ENCODE data around the gene MB21D2. TPM values are rescaled to one million over a fixed set of nuclear protein-coding genes. Genes with fewer than 3 reads are reported as not detected.

Gene MB21D2
- total RNA-seq, 1 experiment from 2014 or later, result 2.8 TPM

- Histone ChIP-seq H3K4me2 (ENCODE audit: low read length) (no peak overlapping the region), H3K79me2 (ENCODE audit: insufficient read depth, low read length) (no peaks in the 10 kb centered on the region), H3K36me3 (ENCODE audit: control insufficient read depth in 1 of 2, insufficient read depth in 2 of 2, low read length in 2 of 2) (no peaks in the 10 kb centered on the region), H4K20me1 (ENCODE audit: insufficient read depth) (no peaks in the 10 kb centered on the region; the same call in 1 of the 2 replicates), H3K4me1 (ENCODE audit: control insufficient read depth in 1 of 2, insufficient read depth in 2 of 2, low read length in 2 of 2) (peaks cover 6 to 8% of the 10 kb centered on the region in 2 experiments; a peak in 3 of 4 replicates), H3K9me2 (ENCODE audit: insufficient read depth) (no peaks in the 10 kb centered on the region), H3K27ac (ENCODE audit: low read depth, low read length) (no peak overlapping the region), H2AFZ (ENCODE audit: low read depth, low read length, poor library complexity, severe bottlenecking) (no peak overlapping the region), H3K27me3 (ENCODE audit: insufficient read depth, low read length) (no peaks in the 10 kb centered on the region), H3K9ac (ENCODE audit: low read length) (no peak overlapping the region), H3K4me3 (replicated peaks in 1 of 2; ENCODE audit: low read depth in 1 of 2, low read length in 2 of 2) (no peak overlapping the region), H3K9me3 (ENCODE audit: control insufficient read depth in 1 of 2, insufficient read depth in 1 of 2, low read depth in 1 of 2, low read length in 2 of 2) (no peaks in the 10 kb centered on the region)
- DNase-seq (ENCODE audit: low read depth, low spot score), result no peak
- intact Hi-C loops (cut with micrococcal nuclease), result no loop called here
- no peak for ATAC-seq
- POLR2A ChIA-PET, result no interaction called here
- TF ChIP-seq RAD21 (IDR thresholded peaks at IDR 0.05; ENCODE audit: low read depth), result no peak
- no peak for TF ChIP-seq CTCF (IDR thresholded peaks at IDR 0.05 in 2 of 3, conservative IDR thresholded peaks at IDR 0.05 in 1 of 3; ENCODE audit: borderline replicate concordance in 1 of 3, insufficient read depth in 1 of 3, low read depth in 2 of 3, low read length in 2 of 3)
- TF ChIP-seq CEBPB (IDR thresholded peaks at IDR 0.05; ENCODE audit: low read depth), result no peak
- TF ChIP-seq ZBTB33 (IDR thresholded peaks at IDR 0.05; ENCODE audit: extremely low read depth, insufficient replicate concordance, low read length), result no peak
- TF ChIP-seq ZNF274 (IDR thresholded peaks at IDR 0.05; ENCODE audit: low read depth, low read length), result no peak
- no peak for TF ChIP-seq TCF7L2 (IDR thresholded peaks at IDR 0.05; ENCODE audit: borderline replicate concordance, extremely low read depth, insufficient read depth, insufficient read length)
- no peak for TF ChIP-seq POLR2AphosphoS5 (IDR thresholded peaks at IDR 0.05; ENCODE audit: low read depth, low read length)
- no peak for TF ChIP-seq ELF1 (IDR thresholded peaks at IDR 0.05; ENCODE audit: borderline replicate concordance, low read depth)
- TF ChIP-seq YY1 (IDR thresholded peaks at IDR 0.05; ENCODE audit: extremely low read depth, insufficient replicate concordance, low read depth, low read length), result no peak
- TF ChIP-seq EZH2 (IDR thresholded peaks at IDR 0.05), result no peak
- TF ChIP-seq CBX3 (IDR thresholded peaks at IDR 0.05; ENCODE audit: low read depth), result no peak
- no peak for TF ChIP-seq SP1 (IDR thresholded peaks at IDR 0.05; ENCODE audit: low read depth)
- no peak for TF ChIP-seq JUND (IDR thresholded peaks at IDR 0.05)
- TF ChIP-seq ZFX (IDR thresholded peaks at IDR 0.05), result no peak
- TF ChIP-seq EZH2phosphoT487 (IDR thresholded peaks at IDR 0.05; ENCODE audit: borderline replicate concordance), result no peak
- TF ChIP-seq REST (IDR thresholded peaks at IDR 0.05; ENCODE audit: low read depth), result no peak
- TF ChIP-seq SIN3A (IDR thresholded peaks at IDR 0.05; ENCODE audit: low read depth), result no peak
- BruUV-seq (replicated peaks), result no TSS peak
- RAD21 ChIA-PET (ENCODE audit: low non-redundant PET in 1 of 2, low total read pairs in 2 of 2, uncharacterized antibody in 2 of 2, unreplicated experiment in 2 of 2), result no interaction called here
- CTCF ChIA-PET, result no interaction called here
Measured at GRCh38 chr3:192857260-192857661, 60.4 kb downstream of the MB21D2 start.

All from HCT116 (cell line).